Choroid plexus epithelial cell (primary cell): ENCODE results near the gene MYH11.

ENCODE experiments used
- DNase-seq: peaks from one replicate; pipeline ENCODE4 v3.0.0-alpha.2; 2010; ENCODE audit warnings: low read depth
- H3K4me3 ChIP-seq: 2 replicates; pipeline ENCODE4 v1.5.1; 2011; ENCODE audit warnings: low read depth, mild to moderate bottlenecking, control low read depth, low read length, moderate library complexity
- CTCF ChIP-seq: conservative IDR thresholded peaks from 2 replicates; pipeline ENCODE4 v1.5.1; 2011; ENCODE audit warnings: low read depth, mild to moderate bottlenecking, control low read depth, inconsistent platforms, low read length, moderate library complexity

MYH11 gene

DNA sequence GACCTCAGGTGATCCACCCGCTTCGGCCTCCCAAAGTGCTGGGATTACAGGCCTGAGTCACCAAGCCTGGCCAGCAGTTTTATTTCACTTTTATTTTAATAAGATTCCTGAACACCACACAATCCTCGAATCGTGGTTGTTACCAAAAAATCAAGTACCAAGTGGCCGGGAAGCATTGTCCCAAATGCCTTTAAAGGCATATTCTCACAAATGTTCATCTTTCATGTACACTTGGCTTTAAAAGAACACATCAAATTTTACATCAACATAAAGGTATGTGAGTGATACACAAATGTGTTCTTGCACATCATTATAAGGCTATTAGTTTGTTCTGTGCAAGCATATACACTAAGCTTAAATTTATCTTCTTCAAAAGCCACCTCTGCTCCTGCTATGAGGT is 8.1 kb upstream of the MYH11 start:
- no peak for DNase-seq
- no peak for TF ChIP-seq CTCF

GRCh38 chr16:15861996-15862395 is 5.2 kb upstream of the MYH11 start:
- H3K4me3 ChIP-seq, result no peak overlapping the region
- no peak for TF ChIP-seq CTCF
- DNase-seq, result no peak

More for the DNA sequence above, 8.1 kb upstream of the MYH11 start:
- no peak overlapping the region for H3K4me3 ChIP-seq

DNA sequence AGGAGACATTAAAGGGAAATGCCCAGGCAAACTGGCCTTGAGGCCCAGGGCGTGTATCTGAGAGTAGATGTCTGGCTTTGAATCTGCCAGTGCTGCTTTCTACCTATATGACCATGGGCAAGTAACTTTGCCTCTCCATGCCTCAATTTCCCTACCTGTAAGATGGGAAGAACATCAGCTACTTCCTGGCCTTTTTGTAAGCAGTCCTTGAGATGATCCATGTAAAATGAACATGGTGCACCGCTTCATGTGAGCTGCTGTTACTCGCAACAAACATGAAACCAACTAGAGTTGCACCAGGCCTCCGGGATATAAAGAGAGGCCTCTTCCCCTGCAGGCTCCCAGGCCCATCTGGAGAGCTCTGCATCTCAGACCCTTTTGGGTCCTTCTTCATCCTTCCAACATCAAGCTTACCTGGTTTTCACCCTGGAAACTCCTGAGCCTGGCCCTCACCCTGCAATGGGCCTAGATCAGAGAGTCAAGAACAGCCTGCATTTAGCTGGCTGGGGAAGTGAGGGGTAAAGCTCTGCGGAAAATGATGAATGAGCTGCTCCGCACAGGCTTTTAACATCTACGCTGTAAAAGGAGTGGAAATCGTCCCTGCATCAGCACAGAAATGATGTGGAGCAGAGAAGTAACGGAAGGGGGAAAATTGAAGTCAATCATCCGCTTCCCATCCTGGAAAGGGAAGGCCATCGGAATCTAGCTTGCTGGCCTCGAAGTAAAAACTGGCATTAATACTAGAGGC is 2.3 kb upstream of the MYH11 start:
- DNase-seq, result no peak
- no peak for TF ChIP-seq CTCF
- H3K4me3 ChIP-seq, result no peak overlapping the region

DNA sequence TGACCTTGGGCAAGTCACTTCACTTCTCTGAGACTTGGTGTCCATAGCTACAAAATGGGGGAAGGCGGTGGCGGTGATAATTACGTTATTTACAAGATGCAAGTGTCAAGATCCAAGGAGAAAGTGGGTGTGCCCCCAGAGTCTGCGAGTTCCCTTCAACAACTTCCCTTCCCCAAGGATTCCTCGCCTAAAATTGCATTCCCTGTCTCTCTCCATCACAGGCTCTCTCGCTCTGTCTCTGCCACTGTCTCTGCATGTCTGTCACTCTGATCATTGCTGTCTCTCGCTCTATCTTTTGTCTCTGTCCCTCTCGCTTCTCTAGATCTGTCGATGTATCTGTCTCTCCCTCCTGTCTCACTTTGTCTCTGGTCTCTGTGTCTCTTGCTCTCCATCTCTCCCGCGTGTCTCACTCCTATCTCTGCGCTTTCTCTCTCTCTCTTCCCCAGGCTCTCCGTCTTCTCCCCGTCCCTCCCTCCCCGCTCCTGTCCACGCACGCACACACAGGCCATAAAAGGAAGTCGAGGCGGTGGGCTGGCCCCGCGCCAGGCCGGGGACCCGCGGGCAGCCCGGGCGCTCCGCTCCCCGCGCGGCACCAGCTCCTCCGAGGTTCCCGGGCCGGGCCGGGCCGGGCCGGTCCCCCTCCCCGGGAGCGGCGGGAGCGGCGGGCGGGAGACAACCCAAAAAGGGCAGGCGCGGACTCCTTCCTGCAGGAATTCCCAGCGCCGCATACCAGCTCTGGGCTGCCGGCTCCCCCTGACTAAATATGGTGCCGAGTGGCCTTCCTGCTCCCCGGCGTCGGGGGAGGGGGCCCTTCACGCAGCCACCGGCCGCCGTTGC is 1.1 kb upstream of the MYH11 start:
- no peak for TF ChIP-seq CTCF
- DNase-seq, result peak; percentile 26
- peak overlapping the region; percentile 38 for H3K4me3 ChIP-seq

DNA sequence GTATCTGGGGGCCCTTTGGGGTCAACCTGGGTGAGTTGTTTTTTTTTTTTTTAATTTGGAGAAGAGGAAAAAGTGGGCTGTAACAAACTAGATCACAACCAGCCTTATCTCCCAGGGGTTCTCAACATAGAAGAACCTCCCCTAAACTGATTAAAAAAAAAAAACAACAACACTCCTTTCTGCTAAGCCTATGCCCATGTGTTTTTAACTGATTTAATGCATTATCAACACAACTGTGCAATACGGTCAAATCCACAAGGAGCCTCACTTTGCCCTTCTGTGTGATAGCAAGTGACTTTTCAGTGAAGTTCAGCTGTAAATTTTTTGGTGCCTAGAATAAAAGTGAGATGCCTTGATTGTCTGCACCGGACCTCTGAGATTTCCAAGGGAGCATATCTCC is 646 bp downstream of the MYH11 start:
- no peak overlapping the region for H3K4me3 ChIP-seq
- TF ChIP-seq CTCF, result no peak
- DNase-seq, result no peak

- no peak overlapping the region for H3K4me3 ChIP-seq
- TF ChIP-seq CTCF, result no peak
- no peak for DNase-seq
Observed at GRCh38 chr16:15855704-15856003, 1.2 kb downstream of the MYH11 start.
